Measurements from ENCODE around the gene NOCT. TPM values are rescaled to one million over a fixed set of nuclear protein-coding genes. Genes with fewer than 3 reads are reported as not detected.

The NOCT gene
- total and polyA plus RNA-seq, 2 of the 4 experiments (the other 2 are of a cell fraction) = 5.5 to 41.4 TPM

GRCh38 chr4:139078926-139079325 is 63.3 kb downstream of the NOCT start:
- DNase-seq (no peak), ATAC-seq (ENCODE audit: low read depth) (no peak)
- H4K91ac ChIP-seq (ENCODE audit: insufficient read depth, low read depth, low read length) = no peak overlapping the region
- H2BK5ac ChIP-seq (ENCODE audit: low read depth, low read length, poor library complexity, severe bottlenecking) = no peak overlapping the region
- H3K18ac ChIP-seq (ENCODE audit: low read depth, low read length) = no peak overlapping the region
- H3K4me2 ChIP-seq (ENCODE audit: low read depth, low read length) = no peak overlapping the region
- WGBS, 2 experiments (ENCODE audit: extremely low coverage in 2 of 2, insufficient read length in 1 of 2) = no CpG with 5 or more reads among the region's 4 CpGs
- H3K9ac ChIP-seq (ENCODE audit: low read depth, low read length) = no peak overlapping the region
- no peak overlapping the region for H2AK9ac ChIP-seq (replicated peaks; ENCODE audit: low read depth, low read length, poor library complexity)
- H3K14ac ChIP-seq (replicated peaks; ENCODE audit: low read depth, low read length) = no peak overlapping the region
- no peak overlapping the region for H2BK15ac ChIP-seq (ENCODE audit: low read depth, low read length)
- H3K9me3 ChIP-seq (ENCODE audit: control insufficient read depth, insufficient read depth, low read length) = no peaks in the 10 kb centered on the region
- no peak overlapping the region for H2AK5ac ChIP-seq (ENCODE audit: low read depth, low read length)
- no TSS peak for BruUV-seq (replicated peaks)
- no peak for TF ChIP-seq ELK1 (IDR thresholded peaks at IDR 0.05; ENCODE audit: borderline replicate concordance, low read depth, low read length)
- no peak for TF ChIP-seq CHD1 (IDR thresholded peaks at IDR 0.05; ENCODE audit: low read depth, low read length)
- no peak for TF ChIP-seq USF2 (IDR thresholded peaks at IDR 0.05; ENCODE audit: low read depth, low read length)
- no peak for TF ChIP-seq CEBPB (IDR thresholded peaks at IDR 0.05; ENCODE audit: low read depth, low read length)
- no peak for TF ChIP-seq POLR2A (IDR thresholded peaks at IDR 0.05; ENCODE audit: low read depth, low read length)
- TF ChIP-seq MAFK (IDR thresholded peaks at IDR 0.05; ENCODE audit: low read depth, low read length) = no peak
- no peak for TF ChIP-seq MXI1 (IDR thresholded peaks at IDR 0.05; ENCODE audit: borderline replicate concordance, low read depth, low read length)
- no peak for TF ChIP-seq RFX5 (IDR thresholded peaks at IDR 0.05; ENCODE audit: low read depth, low read length)
- no peak for TF ChIP-seq MAZ (IDR thresholded peaks at IDR 0.05; ENCODE audit: borderline replicate concordance, low read depth, low read length)
- no peak for TF ChIP-seq RAD21 (IDR thresholded peaks at IDR 0.05; ENCODE audit: low read length)
- TF ChIP-seq FOS (IDR thresholded peaks at IDR 0.05; ENCODE audit: low read depth, low read length) = no peak
- no peak for TF ChIP-seq BHLHE40 (IDR thresholded peaks at IDR 0.05; ENCODE audit: low read depth, low read length)
- no peak for TF ChIP-seq CTCF (conservative IDR thresholded peaks at IDR 0.05; ENCODE audit: low read depth, low read length)
- TF ChIP-seq NFE2L2 (IDR thresholded peaks at IDR 0.05; ENCODE audit: low read depth, low read length) = no peak
- TF ChIP-seq RCOR1 (IDR thresholded peaks at IDR 0.05; ENCODE audit: insufficient replicate concordance, low read length) = no peak
- no peaks in the 10 kb centered on the region for H3K27me3 ChIP-seq (ENCODE audit: control insufficient read depth, insufficient read depth, low read length)
- H3K36me3 ChIP-seq (ENCODE audit: control insufficient read depth, insufficient read depth, low read length) = no peaks in the 10 kb centered on the region
- H4K5ac ChIP-seq (ENCODE audit: low read depth, low read length) = no peak overlapping the region
- ChIA-PET POLR2A (ENCODE audit: unreplicated experiment) (interaction anchor here (0.6 kb wide), 1 partner anchor 143 kb away, joined by 3 read pairs; no protein-coding TSS in a partner anchor), CTCF (interaction anchor here (1.2 kb wide), 1 partner anchor 14 kb away, joined by 3 read pairs; no protein-coding TSS in a partner anchor)
- no peak overlapping the region for H3K23ac ChIP-seq (ENCODE audit: low read depth, low read length)
- dilution Hi-C loops (cut with HindIII; ENCODE audit: low sequenced_read_pairs, unreplicated experiment) (no loop called here), in situ Hi-C loops (cut with MboI; ENCODE audit: low sequenced_read_pairs) (no loop called here), intact Hi-C loops (cut with micrococcal nuclease) (no loop called here)
- H3K4ac ChIP-seq (ENCODE audit: low read depth, low read length) = no peak overlapping the region
- peaks cover 40% of the 10 kb centered on the region; the same call in 1 of the 2 replicates for H4K20me1 ChIP-seq (ENCODE audit: insufficient read depth, low read length)
- no peak overlapping the region for H2BK20ac ChIP-seq (ENCODE audit: low read depth, low read length)
- no peaks in the 10 kb centered on the region for H3K9me1 ChIP-seq (ENCODE audit: insufficient read depth, low read length)
- H3K27ac ChIP-seq (ENCODE audit: insufficient read depth, low read length) = no peak overlapping the region
- H2BK120ac ChIP-seq (ENCODE audit: low read depth, low read length) = no peak overlapping the region
- no peaks in the 10 kb centered on the region for H3K4me1 ChIP-seq (ENCODE audit: control insufficient read depth, insufficient read depth, low read length)
- H2AFZ ChIP-seq (replicated peaks; ENCODE audit: low read length, poor library complexity) = no peak overlapping the region
- no peak overlapping the region for H3K56ac ChIP-seq (ENCODE audit: extremely low read depth, insufficient read depth, low read length)
- H4K8ac ChIP-seq (ENCODE audit: low read depth in 2 of 2, low read length in 2 of 2) = no peak overlapping the region
- no peak overlapping the region for H3K4me3 ChIP-seq (ENCODE audit: insufficient read depth, low read depth, low read length)
- H3K79me1 ChIP-seq (ENCODE audit: low read depth in 1 of 2, low read length in 2 of 2) = peaks cover 11 to 40% of the 10 kb centered on the region in 2 experiments; a peak in 3 of 4 replicates
